ENCODE results near the gene NR4A1.

The NR4A1 gene

GRCh38 chr12:52056801-52057637 is 5.8 kb downstream of the NR4A1 start:
- H3K9ac ChIP-seq (ENCODE audit: insufficient read length) = no peak overlapping the region
- DNase-seq (ENCODE audit: low read depth, low spot score) = no peak
- no peak overlapping the region for H3K4me3 ChIP-seq
- H3K27ac ChIP-seq = no peak overlapping the region
- H3K36me3 ChIP-seq (ENCODE audit: insufficient read depth, low read length) = peaks cover 4% of the 10 kb centered on the region; the same call in 1 of the 2 replicates
- TF ChIP-seq POLR2AphosphoS5 (IDR thresholded peaks at IDR 0.05; ENCODE audit: borderline replicate concordance, low read depth, low read length) (no peak), FOXP2 (optimal IDR thresholded peaks at IDR 0.05; ENCODE audit: control extremely low read depth, extremely low read length, insufficient read depth) (no peak), EZH2 (IDR thresholded peaks at IDR 0.05) (no peak)
- H3K9me3 ChIP-seq (ENCODE audit: low read depth, low read length) = no peaks in the 10 kb centered on the region

- H3K36me3 ChIP-seq (ENCODE audit: insufficient read depth, low read length) = peaks cover 4% of the 10 kb centered on the region; the same call in 1 of the 2 replicates
- no peak overlapping the region for H3K27ac ChIP-seq
- TF ChIP-seq EZH2 (IDR thresholded peaks at IDR 0.05) (no peak), FOXP2 (optimal IDR thresholded peaks at IDR 0.05; ENCODE audit: control extremely low read depth, extremely low read length, insufficient read depth) (no peak), POLR2AphosphoS5 (IDR thresholded peaks at IDR 0.05; ENCODE audit: borderline replicate concordance, low read depth, low read length) (no peak)
- no peak overlapping the region for H3K9ac ChIP-seq (ENCODE audit: insufficient read length)
- H3K9me3 ChIP-seq (ENCODE audit: low read depth, low read length) = no peaks in the 10 kb centered on the region
- no peak overlapping the region for H3K4me3 ChIP-seq
- DNase-seq (ENCODE audit: low read depth, low spot score) = no peak
Measured at GRCh38 chr12:52057638-52058576, 6.7 kb downstream of the NR4A1 start.

- Histone ChIP-seq H3K9ac (ENCODE audit: insufficient read length) (no peak overlapping the region), H3K27ac (no peak overlapping the region), H3K9me3 (ENCODE audit: low read depth, low read length) (no peaks in the 10 kb centered on the region), H3K36me3 (ENCODE audit: insufficient read depth, low read length) (peaks cover 4% of the 10 kb centered on the region; the same call in 1 of the 2 replicates), H3K4me3 (no peak overlapping the region)
- DNase-seq (ENCODE audit: low read depth, low spot score) = no peak
- TF ChIP-seq FOXP2 (optimal IDR thresholded peaks at IDR 0.05; ENCODE audit: control extremely low read depth, extremely low read length, insufficient read depth) (no peak), EZH2 (IDR thresholded peaks at IDR 0.05) (no peak), POLR2AphosphoS5 (IDR thresholded peaks at IDR 0.05; ENCODE audit: borderline replicate concordance, low read depth, low read length) (no peak)
Measured at GRCh38 chr12:52058631-52059361, 7.6 kb downstream of the NR4A1 start.

GRCh38 chr12:52059582-52060497 is 8.6 kb downstream of the NR4A1 start:
- Histone ChIP-seq H3K4me3 (no peak overlapping the region), H3K36me3 (ENCODE audit: insufficient read depth, low read length) (peaks cover 4% of the 10 kb centered on the region; the same call in 1 of the 2 replicates), H3K9me3 (ENCODE audit: low read depth, low read length) (no peaks in the 10 kb centered on the region), H3K9ac (ENCODE audit: insufficient read length) (no peak overlapping the region), H3K27ac (no peak overlapping the region)
- no peak for DNase-seq (ENCODE audit: low read depth, low spot score)
- no peak for TF ChIP-seq FOXP2 (optimal IDR thresholded peaks at IDR 0.05; ENCODE audit: control extremely low read depth, extremely low read length, insufficient read depth)

- TF ChIP-seq POLR2AphosphoS5 (IDR thresholded peaks at IDR 0.05; ENCODE audit: borderline replicate concordance, low read depth, low read length) (no peak), FOXP2 (optimal IDR thresholded peaks at IDR 0.05; ENCODE audit: control extremely low read depth, extremely low read length, insufficient read depth) (no peak)
- no peaks in the 10 kb centered on the region for H3K9me3 ChIP-seq (ENCODE audit: low read depth, low read length)
- no peak overlapping the region for H3K4me3 ChIP-seq
- peaks cover 4% of the 10 kb centered on the region; the same call in 1 of the 2 replicates for H3K36me3 ChIP-seq (ENCODE audit: insufficient read depth, low read length)
- H3K9ac ChIP-seq (ENCODE audit: insufficient read length) = no peak overlapping the region
- H3K27ac ChIP-seq = no peak overlapping the region
- no peak for DNase-seq (ENCODE audit: low read depth, low spot score)
Measured at GRCh38 chr12:52060498-52061177, 9.4 kb downstream of the NR4A1 start.

- H3K36me3 ChIP-seq (ENCODE audit: insufficient read depth, low read length) = peaks cover 4% of the 10 kb centered on the region; the same call in 1 of the 2 replicates
- H3K27ac ChIP-seq = no peak overlapping the region
- no peak overlapping the region for H3K9ac ChIP-seq (ENCODE audit: insufficient read length)
- no peak for TF ChIP-seq EZH2 (IDR thresholded peaks at IDR 0.05)
- TF ChIP-seq POLR2AphosphoS5 (IDR thresholded peaks at IDR 0.05; ENCODE audit: borderline replicate concordance, low read depth, low read length) = no peak
- no peak for TF ChIP-seq FOXP2 (optimal IDR thresholded peaks at IDR 0.05; ENCODE audit: control extremely low read depth, extremely low read length, insufficient read depth)
- H3K4me3 ChIP-seq = no peak overlapping the region
- no peaks in the 10 kb centered on the region for H3K9me3 ChIP-seq (ENCODE audit: low read depth, low read length)
- DNase-seq (ENCODE audit: low read depth, low spot score) = no peak
Measured at GRCh38 chr12:52061470-52062166, 10.4 kb downstream of the NR4A1 start.
